Smooth muscle cell (in vitro differentiated cells): Measurements from ENCODE around the gene VOPP1. TPM values are rescaled to one million over a fixed set of nuclear protein-coding genes. Genes with fewer than 3 reads are reported as not detected.

Experiments
- DNase-seq: peaks from one replicate; lab custom pipeline; 2025; ENCODE audit not compliant: unreplicated experiment; lab: John Stamatoyannopoulos, UW
- H2AFZ ChIP-seq: fragments of 200-600 bp; sonication (generic); 2 replicates; pipeline ENCODE4 v1.6.0; 2016; ENCODE audit warnings: antibody characterized with exemption, low read depth, mild to moderate bottlenecking
- H3F3A ChIP-seq: fragments of 200-600 bp; sonication (generic); 2 replicates; pipeline ENCODE4 v1.6.0; 2017; ENCODE audit warnings: antibody characterized with exemption, low read depth
- H3K27ac ChIP-seq: fragments of 200-600 bp; sonication (generic); 2 replicates; pipeline ENCODE4 v1.5.1; 2016; ENCODE audit warnings: low read depth, mild to moderate bottlenecking
- H3K27me3 ChIP-seq: fragments of 200-600 bp; sonication (generic); 2 replicates; pipeline ENCODE4 v1.6.1; 2016; ENCODE audit warnings: low read depth, mild to moderate bottlenecking
- H3K36me3 ChIP-seq: fragments of 200-600 bp; sonication (generic); 2 replicates; pipeline ENCODE4 v1.5.1; 2016; ENCODE audit warnings: low read depth
- H3K4me1 ChIP-seq: fragments of 200-600 bp; sonication (generic); 2 replicates; pipeline ENCODE4 v1.5.1; 2016; ENCODE audit warnings: low read depth
- H3K4me2 ChIP-seq: fragments of 200-600 bp; sonication (generic); 2 replicates; pipeline ENCODE4 v1.6.0; 2016; ENCODE audit warnings: mild to moderate bottlenecking
- H3K4me3 ChIP-seq: fragments of 200-600 bp; sonication (generic); 2 replicates; pipeline ENCODE4 v1.5.1; 2016; ENCODE audit warnings: mild to moderate bottlenecking
- H3K79me2 ChIP-seq: fragments of 200-600 bp; sonication (generic); 2 replicates; pipeline ENCODE4 v1.6.0; 2016; ENCODE audit warnings: low read depth, mild to moderate bottlenecking
- H3K9ac ChIP-seq: fragments of 200-600 bp; sonication (generic); 2 replicates; pipeline ENCODE4 v1.6.0; 2016; ENCODE audit warnings: low read depth
- H3K9me3 ChIP-seq: fragments of 200-600 bp; sonication (generic); replicated peaks from 2 replicates; pipeline ENCODE4 v1.5.1; 2016; ENCODE audit warnings: low read depth
- H4K20me1 ChIP-seq: fragments of 200-600 bp; sonication (generic); 2 replicates; pipeline ENCODE4 v1.6.0; 2016; ENCODE audit warnings: low read depth
- WGBS: methylation state at CpG from one replicate; pipeline ENCODE4 v1.1.7; 2016; ENCODE audit warnings: low lambda C conversion rate; 5-methylcytosine and 5-hydroxymethylcytosine counted together
- polyA plus RNA-seq: library from polyadenylated mRNA; unstranded; fragments of >200 nt; fragmentation: Nextera tagmentation; extraction: Ambion mirVana; gene quantifications from 2 replicates; pipeline ENCODE4 v1.2.1, GENCODE V29; 2016
- total RNA-seq: library from RNA; depleted of rRNA; stranded (reverse); fragments of >200 nt; gene quantifications from 2 replicates; pipeline ENCODE4 v1.2.3, GENCODE V29; 2014
- TF ChIP-seq, protein P1 (sequence below): fragments of 200-600 bp; sonication (generic); IDR thresholded peaks from 2 replicates; pipeline ENCODE4 v1.5.1; 2017; ENCODE audit warnings: borderline replicate concordance, mild to moderate bottlenecking, antibody characterized with exemption; ENCODE audit not compliant: insufficient read depth, poor library complexity, severe bottlenecking

VOPP1 gene
- total and polyA plus RNA-seq, 2 experiments from 2014 or later = 18.3 to 26.6 TPM

DNA sequence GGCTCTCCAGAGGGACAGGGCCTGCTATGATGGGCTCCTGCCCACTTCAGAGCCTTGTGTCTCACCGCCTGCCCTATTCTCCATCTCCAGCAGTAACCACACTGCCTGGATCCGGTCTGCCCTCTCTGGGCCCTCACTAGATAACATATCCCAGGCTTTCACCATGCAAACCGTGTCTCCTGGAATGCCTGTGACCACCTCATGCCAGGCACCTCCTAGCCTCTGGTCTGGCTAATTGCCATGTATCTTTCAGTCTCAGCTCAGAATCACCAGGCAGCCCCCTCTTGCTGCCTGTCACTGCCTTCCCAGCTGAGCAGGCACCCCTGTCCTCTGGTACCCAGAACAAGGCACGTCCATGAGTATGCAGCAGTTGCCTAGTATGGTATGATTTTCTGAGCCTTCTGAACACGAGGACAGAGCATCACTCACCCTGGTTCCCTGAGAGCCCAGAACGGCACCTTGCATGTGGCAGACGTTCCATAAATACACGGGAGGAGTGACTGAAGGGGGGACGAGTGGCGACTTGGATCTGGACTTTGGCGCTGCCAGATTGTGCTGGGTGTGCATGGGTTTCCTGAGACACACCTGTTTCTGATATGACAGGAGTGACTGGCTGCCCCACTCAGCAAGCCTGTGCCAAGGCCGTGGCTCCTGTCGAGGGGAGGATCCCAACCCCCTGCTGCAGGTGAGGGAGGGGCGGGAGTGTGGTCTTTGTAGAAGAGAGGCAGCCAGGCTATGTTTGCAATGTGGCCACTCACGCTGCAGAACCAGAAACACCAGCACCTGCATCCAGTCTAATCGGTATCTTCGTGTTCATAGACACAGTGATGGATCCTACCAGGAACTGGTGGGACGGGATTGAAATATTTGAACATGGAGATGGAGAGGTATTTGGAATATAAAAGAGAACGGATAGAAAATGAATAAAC is 95.2 kb downstream of the VOPP1 start:
- H3K4me3 ChIP-seq = no peak overlapping the region
- H3K4me2 ChIP-seq = peak overlapping the region; percentile 61
- no peak overlapping the region for H3K9ac ChIP-seq
- no peaks in the 10 kb centered on the region for H3K27me3 ChIP-seq
- H4K20me1 ChIP-seq = peaks cover 37% of the 10 kb centered on the region
- H3K4me1 ChIP-seq = peaks cover 11% of the 10 kb centered on the region
- H3F3A ChIP-seq = no peaks in the 10 kb centered on the region
- TF ChIP-seq, protein P1, sequence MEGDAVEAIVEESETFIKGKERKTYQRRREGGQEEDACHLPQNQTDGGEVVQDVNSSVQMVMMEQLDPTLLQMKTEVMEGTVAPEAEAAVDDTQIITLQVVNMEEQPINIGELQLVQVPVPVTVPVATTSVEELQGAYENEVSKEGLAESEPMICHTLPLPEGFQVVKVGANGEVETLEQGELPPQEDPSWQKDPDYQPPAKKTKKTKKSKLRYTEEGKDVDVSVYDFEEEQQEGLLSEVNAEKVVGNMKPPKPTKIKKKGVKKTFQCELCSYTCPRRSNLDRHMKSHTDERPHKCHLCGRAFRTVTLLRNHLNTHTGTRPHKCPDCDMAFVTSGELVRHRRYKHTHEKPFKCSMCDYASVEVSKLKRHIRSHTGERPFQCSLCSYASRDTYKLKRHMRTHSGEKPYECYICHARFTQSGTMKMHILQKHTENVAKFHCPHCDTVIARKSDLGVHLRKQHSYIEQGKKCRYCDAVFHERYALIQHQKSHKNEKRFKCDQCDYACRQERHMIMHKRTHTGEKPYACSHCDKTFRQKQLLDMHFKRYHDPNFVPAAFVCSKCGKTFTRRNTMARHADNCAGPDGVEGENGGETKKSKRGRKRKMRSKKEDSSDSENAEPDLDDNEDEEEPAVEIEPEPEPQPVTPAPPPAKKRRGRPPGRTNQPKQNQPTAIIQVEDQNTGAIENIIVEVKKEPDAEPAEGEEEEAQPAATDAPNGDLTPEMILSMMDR = no peak
- no peak overlapping the region for H2AFZ ChIP-seq
- no peaks in the 10 kb centered on the region for H3K9me3 ChIP-seq
- no peak overlapping the region for H3K27ac ChIP-seq
- no peak for DNase-seq
- 92% methylated on average over 19 of the region's 19 CpGs for WGBS
- H3K36me3 ChIP-seq = no peaks in the 10 kb centered on the region
- H3K79me2 ChIP-seq = no peaks in the 10 kb centered on the region

DNA sequence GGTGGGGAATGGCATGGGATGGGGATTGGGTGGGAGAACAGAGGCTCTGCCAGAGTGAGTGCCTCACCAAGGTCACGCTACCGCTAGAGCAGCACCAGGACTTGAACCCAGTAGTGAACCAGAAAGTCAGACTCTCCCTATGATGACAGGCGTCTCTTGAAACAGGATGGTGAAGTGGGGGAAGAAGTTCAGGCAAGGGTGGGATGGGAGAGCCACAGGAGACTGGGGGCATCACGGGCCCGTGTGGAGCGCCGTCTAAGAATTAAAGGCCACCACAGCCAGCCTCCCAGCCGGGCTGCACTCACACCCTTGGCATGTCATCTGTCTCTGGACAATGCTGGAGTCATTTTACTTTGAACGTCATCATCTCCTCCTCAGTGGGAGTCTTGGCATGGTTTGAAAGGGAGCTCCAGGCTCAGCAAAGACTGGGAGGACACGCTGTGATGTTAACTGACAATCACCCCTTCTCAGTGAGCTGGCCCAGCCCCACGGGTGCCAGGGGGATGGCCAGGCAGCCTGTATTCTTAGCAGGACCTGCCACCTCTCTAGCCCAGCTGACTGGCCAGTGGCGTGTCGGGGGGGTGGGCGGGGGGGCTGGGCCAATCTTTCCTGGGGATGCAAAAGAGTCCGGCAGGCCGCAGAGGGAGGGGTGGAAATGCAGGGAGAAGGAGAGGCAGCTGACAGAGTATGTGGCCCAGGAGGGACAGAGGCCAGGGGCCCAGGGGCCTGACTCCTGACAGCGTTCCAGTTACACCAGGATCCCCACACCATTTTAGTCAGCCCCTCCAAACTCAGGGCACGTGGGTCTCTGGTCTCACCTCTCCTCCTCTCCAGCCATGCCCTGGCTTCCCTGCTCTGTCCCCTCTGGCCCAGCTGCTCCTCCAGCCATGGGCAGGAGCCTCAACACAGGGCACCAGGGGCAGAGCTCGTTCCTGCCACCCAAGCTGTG is 96.2 kb downstream of the VOPP1 start:
- no peak overlapping the region for H3K9ac ChIP-seq
- WGBS = 74% methylated on average over 16 of the region's 19 CpGs
- no peak overlapping the region for H3K4me2 ChIP-seq
- no peaks in the 10 kb centered on the region for H3K27me3 ChIP-seq
- H3K36me3 ChIP-seq = no peaks in the 10 kb centered on the region
- no peak overlapping the region for H2AFZ ChIP-seq
- peaks cover 11% of the 10 kb centered on the region for H3K4me1 ChIP-seq
- no peaks in the 10 kb centered on the region for H3F3A ChIP-seq
- H3K9me3 ChIP-seq = no peaks in the 10 kb centered on the region
- no peaks in the 10 kb centered on the region for H3K79me2 ChIP-seq
- no peak overlapping the region for H3K27ac ChIP-seq
- TF ChIP-seq, protein P1 = no peak
- H4K20me1 ChIP-seq = peaks cover 37% of the 10 kb centered on the region
- no peak overlapping the region for H3K4me3 ChIP-seq
- no peak for DNase-seq

DNA sequence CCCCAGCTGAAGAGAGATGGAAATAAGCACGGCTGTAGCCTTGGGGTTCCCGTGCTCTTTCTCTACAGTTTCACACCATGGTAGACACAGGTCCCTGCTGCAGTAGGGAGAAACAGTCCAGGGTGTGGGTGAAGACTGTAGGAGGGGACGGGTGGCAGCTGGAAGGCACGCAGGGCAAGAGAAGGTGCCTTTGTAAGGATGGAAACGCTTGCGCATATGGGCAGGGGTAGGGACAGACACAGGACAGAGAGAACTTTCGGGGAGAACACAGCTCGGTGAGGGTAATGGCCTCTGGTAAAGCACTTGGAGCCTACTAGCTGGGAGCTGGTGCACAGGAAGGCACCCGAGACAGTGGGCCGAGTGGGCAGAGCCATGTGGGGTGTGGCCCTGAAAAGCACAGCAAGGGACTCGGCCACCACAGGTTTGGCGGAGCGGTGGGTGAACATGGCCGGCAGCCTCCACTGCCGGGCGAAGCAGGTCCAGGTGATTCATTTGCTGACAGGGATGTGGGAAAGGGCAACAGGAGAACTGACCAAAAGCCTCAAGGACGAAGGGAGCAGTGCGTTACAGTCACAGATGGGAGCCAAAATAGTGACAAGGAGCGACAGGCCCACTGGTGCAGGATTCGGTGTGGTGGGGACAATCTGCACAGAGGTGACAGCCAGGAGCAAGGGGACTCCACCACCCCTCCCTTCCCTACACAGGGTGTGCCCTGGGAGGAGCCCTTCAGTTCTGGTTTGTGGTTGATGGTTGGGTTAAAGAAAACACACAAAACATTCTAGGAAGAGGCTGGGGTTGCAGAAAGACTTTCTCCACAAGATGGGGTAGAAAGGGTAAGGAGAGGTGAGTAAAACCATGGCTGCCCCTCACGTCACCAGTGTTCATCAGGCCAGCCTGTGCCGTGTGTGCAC is 97.1 kb downstream of the VOPP1 start:
- DNase-seq = no peak
- H3K79me2 ChIP-seq = no peaks in the 10 kb centered on the region
- no peaks in the 10 kb centered on the region for H3K9me3 ChIP-seq
- WGBS = 93% methylated on average over 22 of the region's 22 CpGs
- H3K27ac ChIP-seq = no peak overlapping the region
- H3K27me3 ChIP-seq = no peaks in the 10 kb centered on the region
- TF ChIP-seq, protein P1 = no peak
- no peak overlapping the region for H3K4me3 ChIP-seq
- no peaks in the 10 kb centered on the region for H3F3A ChIP-seq
- H3K36me3 ChIP-seq = no peaks in the 10 kb centered on the region
- H3K4me2 ChIP-seq = no peak overlapping the region
- no peak overlapping the region for H3K9ac ChIP-seq
- no peak overlapping the region for H2AFZ ChIP-seq
- peaks cover 37% of the 10 kb centered on the region for H4K20me1 ChIP-seq
- peaks cover 11% of the 10 kb centered on the region for H3K4me1 ChIP-seq
